Neural progenitor cell (in vitro differentiated cells): ENCODE measurements around the gene RARA. TPM values are rescaled to one million over a fixed set of nuclear protein-coding genes. Genes with fewer than 3 reads are reported as not detected.

Experiments used
- DNase-seq: peaks from one replicate; pipeline ENCODE4 v3.0.0-alpha.2; 2016; ENCODE audit warnings: low spot score
- H2AFZ ChIP-seq: fragments of 200-600 bp; sonication (generic); replicated peaks from 2 replicates; pipeline ENCODE4 v1.6.1; 2016; ENCODE audit warnings: antibody characterized with exemption
- H3F3A ChIP-seq: fragments of 200-600 bp; sonication (generic); 2 replicates; pipeline ENCODE4 v1.6.1; 2016; ENCODE audit warnings: antibody characterized with exemption, low read depth
- H3K27ac ChIP-seq: fragments of 200-600 bp; sonication (generic); 2 replicates; pipeline ENCODE4 v1.5.1; 2016; ENCODE audit warnings: mild to moderate bottlenecking
- H3K27me3 ChIP-seq: fragments of 200-600 bp; sonication (generic); 2 replicates; pipeline ENCODE4 v1.6.1; 2016; ENCODE audit warnings: mild to moderate bottlenecking, moderate library complexity
- H3K36me3 ChIP-seq: fragments of 200-600 bp; sonication (generic); 2 replicates; pipeline ENCODE4 v1.5.1; 2016
- H3K4me1 ChIP-seq: fragments of 200-600 bp; sonication (generic); 2 replicates; pipeline ENCODE4 v1.6.1; 2016; ENCODE audit warnings: mixed run types
- H3K4me2 ChIP-seq: fragments of 200-600 bp; sonication (generic); 2 replicates; pipeline ENCODE4 v1.6.1; 2016
- H3K4me3 ChIP-seq: fragments of 200-600 bp; sonication (generic); 2 replicates; pipeline ENCODE4 v1.5.1; 2016
- H3K79me2 ChIP-seq: fragments of 200-600 bp; sonication (generic); 2 replicates; pipeline ENCODE4 v1.6.1; 2016; ENCODE audit warnings: low read depth
- H3K9ac ChIP-seq: fragments of 200-600 bp; sonication (generic); 2 replicates; pipeline ENCODE4 v1.6.1; 2016
- H3K9me3 ChIP-seq: fragments of 200-600 bp; sonication (generic); 2 replicates; pipeline ENCODE4 v1.5.1; 2016; ENCODE audit warnings: low read depth
- H4K20me1 ChIP-seq: fragments of 200-600 bp; sonication (generic); 2 replicates; pipeline ENCODE4 v1.6.1; 2016; ENCODE audit warnings: low read depth
- H3K27ac Mint-ChIP-seq: 3 replicates; pipeline ENCODE4 v1.8.0; 2021; ENCODE audit warnings: mixed read lengths
- H3K27me3 Mint-ChIP-seq: 2 replicates; pipeline ENCODE4 v1.8.0; 2022; ENCODE audit warnings: low read depth, mild to moderate bottlenecking, inconsistent platforms, moderate library complexity, mixed read lengths; ENCODE audit not compliant: insufficient read depth
- H3K36me3 Mint-ChIP-seq: 3 replicates; pipeline ENCODE4 v1.8.0; 2021; ENCODE audit warnings: mixed read lengths
- H3K4me1 Mint-ChIP-seq: 3 replicates; pipeline ENCODE4 v1.8.0; 2021; ENCODE audit warnings: mixed read lengths
- H3K4me3 Mint-ChIP-seq: 3 replicates; pipeline ENCODE4 v1.8.0; 2021; ENCODE audit warnings: mild to moderate bottlenecking, moderate library complexity, mixed read lengths
- H3K9me3 Mint-ChIP-seq: 3 replicates; pipeline ENCODE4 v1.8.0; 2020; ENCODE audit warnings: mixed read lengths
- EZH2 ChIP-seq: fragments of 200-600 bp; sonication (generic); IDR thresholded peaks from 2 replicates; pipeline ENCODE4 v1.6.1; 2017; ENCODE audit warnings: antibody characterized with exemption, mild to moderate bottlenecking, moderate library complexity
- EZH2phosphoT487 ChIP-seq: fragments of 200-600 bp; sonication (generic); IDR thresholded peaks from 2 replicates; pipeline ENCODE4 v1.6.1; 2017; ENCODE audit warnings: antibody characterized with exemption
- total RNA-seq: library from RNA; depleted of rRNA; stranded (reverse); fragments of >200 nt; gene quantifications from 2 replicates; pipeline ENCODE4 v1.2.3, GENCODE V29; 2015; ENCODE audit warnings: low replicate concordance
- TF ChIP-seq, protein P1 (sequence below): fragments of 200-600 bp; sonication (generic); IDR thresholded peaks from 2 replicates; pipeline ENCODE4 v1.5.1; 2017; ENCODE audit warnings: antibody characterized with exemption, mild to moderate bottlenecking

Gene RARA
- total RNA-seq, 1 donor from 2014 or later: 9.0 TPM

DNA sequence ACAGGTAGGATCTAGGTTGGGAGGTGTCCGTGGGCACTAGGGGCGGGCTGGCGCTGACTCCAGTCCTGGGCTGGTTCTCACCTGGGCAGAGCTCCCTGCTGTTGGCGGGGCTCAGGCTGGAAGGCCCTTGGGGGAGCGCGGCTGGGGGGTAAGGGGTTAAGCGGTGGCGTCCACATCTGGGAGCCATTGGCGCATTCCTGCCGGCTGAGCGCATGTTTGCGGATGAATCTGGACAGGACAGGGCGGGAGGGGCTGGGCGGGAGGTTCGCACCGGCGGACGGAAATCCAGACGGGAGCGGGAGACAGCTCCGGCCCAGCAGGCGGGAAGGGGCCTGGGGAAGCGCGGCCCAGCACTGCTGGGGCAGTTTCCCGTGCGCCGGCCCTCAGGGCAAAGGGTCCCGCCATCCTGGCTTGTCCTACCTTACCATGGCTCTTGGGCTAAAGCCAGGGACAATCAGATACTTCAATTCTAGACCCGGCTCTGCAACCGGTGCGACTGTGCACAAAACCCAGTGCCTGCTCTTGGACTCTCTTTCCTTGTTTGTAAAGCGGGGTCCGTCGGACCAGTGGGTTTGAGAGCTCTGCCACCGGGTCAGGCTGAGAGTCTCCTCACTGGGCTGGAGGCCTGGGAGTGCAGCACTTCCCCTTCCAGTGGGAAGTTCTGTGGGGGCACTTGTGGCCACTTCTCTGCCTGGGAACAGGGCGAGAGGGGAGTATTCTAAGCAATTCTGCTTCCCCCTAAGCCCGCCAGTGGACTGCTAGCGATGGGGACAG lies 7.8 kb downstream of the RARA start:
- Mint-ChIP-seq H3K36me3 (no peaks in the 10 kb centered on the region), H3K27ac (no peak overlapping the region), H3K4me1 (peaks cover 58% of the 10 kb centered on the region), H3K4me3 (peak overlapping the region; percentile 91), H3K27me3 (peaks cover 7% of the 10 kb centered on the region), H3K9me3 (no peaks in the 10 kb centered on the region)
- Histone ChIP-seq H3K79me2 (peaks cover 21% of the 10 kb centered on the region), H3K4me1 (peaks cover 46% of the 10 kb centered on the region), H3K27ac (no peak overlapping the region), H3K4me2 (peak overlapping the region; percentile 91), H3K4me3 (peak overlapping the region; percentile 73), H3F3A (peaks cover 23% of the 10 kb centered on the region), H3K9ac (no peak overlapping the region), H3K27me3 (peaks cover 31% of the 10 kb centered on the region), H2AFZ (peak overlapping the region; percentile 66), H4K20me1 (peaks cover 40% of the 10 kb centered on the region), H3K36me3 (no peaks in the 10 kb centered on the region), H3K9me3 (no peaks in the 10 kb centered on the region)
- TF ChIP-seq EZH2phosphoT487: no peak
- TF ChIP-seq, protein P1, sequence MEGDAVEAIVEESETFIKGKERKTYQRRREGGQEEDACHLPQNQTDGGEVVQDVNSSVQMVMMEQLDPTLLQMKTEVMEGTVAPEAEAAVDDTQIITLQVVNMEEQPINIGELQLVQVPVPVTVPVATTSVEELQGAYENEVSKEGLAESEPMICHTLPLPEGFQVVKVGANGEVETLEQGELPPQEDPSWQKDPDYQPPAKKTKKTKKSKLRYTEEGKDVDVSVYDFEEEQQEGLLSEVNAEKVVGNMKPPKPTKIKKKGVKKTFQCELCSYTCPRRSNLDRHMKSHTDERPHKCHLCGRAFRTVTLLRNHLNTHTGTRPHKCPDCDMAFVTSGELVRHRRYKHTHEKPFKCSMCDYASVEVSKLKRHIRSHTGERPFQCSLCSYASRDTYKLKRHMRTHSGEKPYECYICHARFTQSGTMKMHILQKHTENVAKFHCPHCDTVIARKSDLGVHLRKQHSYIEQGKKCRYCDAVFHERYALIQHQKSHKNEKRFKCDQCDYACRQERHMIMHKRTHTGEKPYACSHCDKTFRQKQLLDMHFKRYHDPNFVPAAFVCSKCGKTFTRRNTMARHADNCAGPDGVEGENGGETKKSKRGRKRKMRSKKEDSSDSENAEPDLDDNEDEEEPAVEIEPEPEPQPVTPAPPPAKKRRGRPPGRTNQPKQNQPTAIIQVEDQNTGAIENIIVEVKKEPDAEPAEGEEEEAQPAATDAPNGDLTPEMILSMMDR: peak; percentile 13
- peak; percentile 85 for DNase-seq

DNA sequence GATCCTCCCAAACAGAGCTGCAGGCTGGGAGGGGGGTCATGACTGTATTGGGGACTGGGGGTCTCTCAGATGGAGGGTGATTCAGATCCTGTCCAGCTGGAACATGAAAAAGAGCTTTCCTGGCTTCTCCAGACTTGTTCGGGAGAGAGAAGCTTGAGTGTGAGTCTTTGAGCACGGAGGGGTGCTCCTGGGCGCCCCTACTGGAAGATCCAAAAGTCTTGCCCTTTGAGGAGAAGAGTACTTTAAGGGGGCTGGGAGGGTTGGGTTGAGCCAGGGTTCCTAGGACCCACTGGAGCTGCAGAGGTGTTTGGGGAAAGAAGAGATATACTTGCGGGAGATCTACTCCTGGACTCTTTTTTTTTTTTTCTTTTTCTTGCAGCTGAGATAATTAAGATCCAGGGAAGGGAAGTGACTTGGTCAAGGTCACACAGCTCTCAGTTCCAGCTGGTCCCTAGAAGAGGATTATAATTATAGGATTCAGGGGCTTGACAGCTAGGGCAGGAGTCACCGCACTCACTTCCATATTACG lies 8.4 kb downstream of the RARA start:
- H3F3A ChIP-seq: peaks cover 23% of the 10 kb centered on the region
- peaks cover 7% of the 10 kb centered on the region for H3K27me3 Mint-ChIP-seq
- peak; percentile 85 for DNase-seq

DNA sequence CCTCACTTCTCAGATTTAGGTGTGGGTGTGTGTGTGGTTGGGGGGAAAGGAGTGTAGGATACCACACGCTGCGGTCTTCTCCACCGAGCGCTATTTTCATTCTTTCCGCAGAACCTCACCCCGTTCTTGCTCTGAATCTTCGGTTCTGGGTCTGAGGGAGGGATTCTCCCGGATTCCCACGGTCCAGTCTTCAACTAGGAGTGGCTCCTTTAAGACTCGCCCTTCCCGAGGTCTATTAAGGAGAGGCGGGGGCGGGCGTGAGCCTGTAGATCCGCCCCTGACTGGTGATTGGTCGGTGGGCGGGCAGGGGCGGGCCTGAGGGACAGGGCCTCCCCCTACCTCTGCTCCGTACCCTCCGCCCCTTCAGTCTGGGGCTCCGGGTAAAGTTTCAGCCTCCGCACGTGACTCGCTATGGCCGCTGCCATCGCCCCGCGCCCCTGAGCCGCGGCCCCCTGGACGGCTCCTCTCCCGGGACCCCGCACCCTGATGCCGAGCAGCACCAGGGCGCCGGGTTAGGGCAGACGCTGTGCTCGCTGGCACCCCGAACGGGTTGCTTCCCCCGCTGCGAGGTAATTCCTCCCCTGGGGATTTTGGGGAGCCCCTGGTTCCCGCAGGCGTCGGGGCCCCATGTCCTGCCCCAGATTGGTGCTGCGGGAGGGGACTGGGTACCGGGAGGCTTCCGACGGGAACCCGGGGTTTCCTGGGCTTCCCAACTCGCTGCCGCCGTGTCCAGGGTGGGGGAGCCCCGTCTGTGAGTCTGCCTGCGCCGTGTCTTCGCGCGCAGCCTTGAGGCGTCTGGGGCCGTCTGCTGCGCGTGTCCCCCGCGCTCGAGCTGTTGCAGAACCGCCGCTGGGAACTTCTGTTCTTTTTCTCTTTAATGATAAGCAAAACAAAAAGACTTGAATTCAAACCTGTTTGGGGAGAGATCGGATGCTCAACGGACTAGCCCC lies 9.2 kb downstream of the RARA start:
- Histone ChIP-seq H3K79me2 (peaks cover 21% of the 10 kb centered on the region), H3K27me3 (peaks cover 31% of the 10 kb centered on the region), H3K4me3 (peak overlapping the region; percentile 73), H4K20me1 (peaks cover 52% of the 10 kb centered on the region), H3K4me2 (peak overlapping the region; percentile 91), H2AFZ (no peak overlapping the region), H3K9me3 (no peaks in the 10 kb centered on the region), H3F3A (peaks cover 23% of the 10 kb centered on the region), H3K27ac (no peak overlapping the region), H3K36me3 (no peaks in the 10 kb centered on the region), H3K9ac (no peak overlapping the region), H3K4me1 (peaks cover 46% of the 10 kb centered on the region)
- H3K27ac Mint-ChIP-seq: peak overlapping the region; percentile 90
- peak overlapping the region; percentile 91 for H3K4me3 Mint-ChIP-seq
- H3K27me3 Mint-ChIP-seq: peaks cover 7% of the 10 kb centered on the region
- H3K36me3 Mint-ChIP-seq: no peaks in the 10 kb centered on the region
- TF ChIP-seq EZH2phosphoT487 (no peak), EZH2 (no peak)
- TF ChIP-seq, protein P1: no peak
- H3K9me3 Mint-ChIP-seq: no peaks in the 10 kb centered on the region
- DNase-seq: peak; percentile 98
- peaks cover 64% of the 10 kb centered on the region for H3K4me1 Mint-ChIP-seq

More for the DNA sequence above, 8.4 kb downstream of the RARA start:
- Histone ChIP-seq H3K9ac (no peak overlapping the region), H3K36me3 (no peaks in the 10 kb centered on the region), H3K27me3 (peaks cover 31% of the 10 kb centered on the region), H3K4me1 (peaks cover 49% of the 10 kb centered on the region), H3K4me3 (peak overlapping the region; percentile 73), H3K9me3 (no peaks in the 10 kb centered on the region), H3K27ac (no peak overlapping the region), H2AFZ (peak overlapping the region; percentile 66), H3K4me2 (peak overlapping the region; percentile 91), H4K20me1 (peaks cover 46% of the 10 kb centered on the region), H3K79me2 (peaks cover 21% of the 10 kb centered on the region)
- no peaks in the 10 kb centered on the region for H3K36me3 Mint-ChIP-seq
- peak overlapping the region; percentile 91 for H3K4me3 Mint-ChIP-seq
- no peaks in the 10 kb centered on the region for H3K9me3 Mint-ChIP-seq
- H3K4me1 Mint-ChIP-seq: peaks cover 58% of the 10 kb centered on the region
- H3K27ac Mint-ChIP-seq: peak overlapping the region; percentile 93
- no peak for TF ChIP-seq EZH2phosphoT487
- TF ChIP-seq, protein P1: peak; percentile 68
- TF ChIP-seq EZH2: no peak
